ENCODE measurements around the gene FNBP1.

DNA sequence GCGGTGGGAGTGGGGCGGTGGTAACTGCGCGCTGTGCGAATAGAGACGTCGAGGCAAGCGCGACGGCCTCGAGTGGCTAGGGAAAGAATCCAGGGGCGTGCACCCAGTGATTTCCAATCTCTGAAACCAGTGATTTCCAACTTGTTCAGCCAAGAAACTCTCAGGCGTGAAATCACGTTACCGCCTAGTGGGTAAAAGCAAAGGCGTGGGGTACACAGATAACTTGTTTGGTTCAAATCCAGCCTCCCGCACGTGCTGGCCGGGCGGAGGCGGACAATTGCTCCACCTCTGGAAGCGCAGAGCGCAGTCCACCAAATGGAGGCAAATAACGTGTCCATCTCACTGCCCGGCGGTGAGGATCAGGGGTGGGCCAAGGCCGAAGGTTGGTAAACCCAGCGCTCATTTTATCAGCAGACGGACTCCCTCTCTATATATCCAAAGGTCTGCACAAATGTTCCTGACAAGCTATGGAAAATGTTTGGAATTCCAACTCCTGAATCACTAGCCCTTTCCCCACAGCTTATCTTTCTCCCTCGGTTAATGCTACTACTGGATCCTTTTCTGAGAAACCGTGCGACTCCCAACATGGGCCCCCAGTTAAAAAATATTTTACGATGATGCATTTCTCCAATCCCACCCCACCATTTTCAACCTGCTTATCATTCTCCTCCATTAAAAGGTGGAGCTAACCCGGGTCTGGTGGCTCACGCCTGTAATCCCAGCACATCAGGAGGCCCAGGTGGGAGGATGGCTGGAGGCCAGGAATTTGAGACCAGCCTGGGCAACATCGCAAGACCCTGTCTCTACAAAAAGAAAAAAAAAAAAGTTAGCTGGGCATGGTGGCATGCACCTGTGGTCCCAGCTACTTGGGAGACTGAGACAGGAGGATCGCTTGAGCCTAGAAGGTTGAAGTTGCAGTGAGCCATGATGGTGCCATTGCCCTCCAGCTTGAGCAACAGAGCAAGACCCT lies 950 bp upstream of the FNBP1 start:
- TF ChIP-seq ZNF114 (tag by site-specific recombination; IDR thresholded peaks at IDR 0.05) (no peak), ZNF24 (tag by site-specific recombination; IDR thresholded peaks at IDR 0.05) (no peak), MZF1 (tag by site-specific recombination; IDR thresholded peaks at IDR 0.05; ENCODE audit: borderline replicate concordance) (no peak), CTCF (tag by site-specific recombination; IDR thresholded peaks at IDR 0.05) (no peak), ZNF670 (tag by site-specific recombination; IDR thresholded peaks at IDR 0.05; ENCODE audit: low read depth) (no peak), ZFP37 (tag by site-specific recombination; IDR thresholded peaks at IDR 0.05) (no peak), ZSCAN5A (tag by site-specific recombination; IDR thresholded peaks at IDR 0.05) (no peak), YY1 (tag by site-specific recombination; IDR thresholded peaks at IDR 0.05) (no peak)
- TF ChIP-seq, protein P1, sequence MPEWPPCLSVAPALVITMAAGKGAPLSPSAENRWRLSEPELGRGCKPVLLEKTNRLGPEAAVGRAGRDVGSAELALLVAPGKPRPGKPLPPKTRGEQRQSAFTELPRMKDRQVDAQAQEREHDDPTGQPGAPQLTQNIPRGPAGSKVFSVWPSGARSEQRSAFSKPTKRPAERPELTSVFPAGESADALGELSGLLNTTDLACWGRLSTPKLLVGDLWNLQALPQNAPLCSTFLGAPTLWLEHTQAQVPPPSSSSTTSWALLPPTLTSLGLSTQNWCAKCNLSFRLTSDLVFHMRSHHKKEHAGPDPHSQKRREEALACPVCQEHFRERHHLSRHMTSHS (tag by site-specific recombination; IDR thresholded peaks at IDR 0.05): no peak
- TF ChIP-seq, protein P2, sequence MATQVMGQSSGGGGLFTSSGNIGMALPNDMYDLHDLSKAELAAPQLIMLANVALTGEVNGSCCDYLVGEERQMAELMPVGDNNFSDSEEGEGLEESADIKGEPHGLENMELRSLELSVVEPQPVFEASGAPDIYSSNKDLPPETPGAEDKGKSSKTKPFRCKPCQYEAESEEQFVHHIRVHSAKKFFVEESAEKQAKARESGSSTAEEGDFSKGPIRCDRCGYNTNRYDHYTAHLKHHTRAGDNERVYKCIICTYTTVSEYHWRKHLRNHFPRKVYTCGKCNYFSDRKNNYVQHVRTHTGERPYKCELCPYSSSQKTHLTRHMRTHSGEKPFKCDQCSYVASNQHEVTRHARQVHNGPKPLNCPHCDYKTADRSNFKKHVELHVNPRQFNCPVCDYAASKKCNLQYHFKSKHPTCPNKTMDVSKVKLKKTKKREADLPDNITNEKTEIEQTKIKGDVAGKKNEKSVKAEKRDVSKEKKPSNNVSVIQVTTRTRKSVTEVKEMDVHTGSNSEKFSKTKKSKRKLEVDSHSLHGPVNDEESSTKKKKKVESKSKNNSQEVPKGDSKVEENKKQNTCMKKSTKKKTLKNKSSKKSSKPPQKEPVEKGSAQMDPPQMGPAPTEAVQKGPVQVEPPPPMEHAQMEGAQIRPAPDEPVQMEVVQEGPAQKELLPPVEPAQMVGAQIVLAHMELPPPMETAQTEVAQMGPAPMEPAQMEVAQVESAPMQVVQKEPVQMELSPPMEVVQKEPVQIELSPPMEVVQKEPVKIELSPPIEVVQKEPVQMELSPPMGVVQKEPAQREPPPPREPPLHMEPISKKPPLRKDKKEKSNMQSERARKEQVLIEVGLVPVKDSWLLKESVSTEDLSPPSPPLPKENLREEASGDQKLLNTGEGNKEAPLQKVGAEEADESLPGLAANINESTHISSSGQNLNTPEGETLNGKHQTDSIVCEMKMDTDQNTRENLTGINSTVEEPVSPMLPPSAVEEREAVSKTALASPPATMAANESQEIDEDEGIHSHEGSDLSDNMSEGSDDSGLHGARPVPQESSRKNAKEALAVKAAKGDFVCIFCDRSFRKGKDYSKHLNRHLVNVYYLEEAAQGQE (tag by site-specific recombination; IDR thresholded peaks at IDR 0.05): no peak
